Panc1 (cell line): ENCODE measurements around the gene RIT2. TPM values are rescaled to one million over a fixed set of nuclear protein-coding genes. Genes with fewer than 3 reads are reported as not detected.

Source experiments
- ATAC-seq: fragments of 200-7000 bp; cut with Tn5 transposase; 2 replicates; pipeline ENCODE4 v1.9.1; 2020; ENCODE audit warnings: mild to moderate bottlenecking, moderate library complexity
- Bru-seq: library from RNA; stranded (reverse); fragments of 400-500 nt; gene quantifications from one replicate; lab custom pipeline; 2021; lab: Mats Ljungman, UMichigan
- BruChase-seq, 2 experiments: library from RNA; stranded (reverse); fragments of 400-500 nt; gene quantifications; one replicate each; lab custom pipeline; 2021; lab: Mats Ljungman, UMichigan
- BruUV-seq: library from RNA; stranded (reverse); fragments of 400-500 nt; replicated peaks from 2 replicates; lab custom pipeline; 2021; lab: Mats Ljungman, UMichigan
- CTCF ChIA-PET: fragments of 300-600 bp; sonication (Branson Sonifier 250); formaldehyde crosslinking; loops from one replicate; lab custom pipeline; 2022; ENCODE audit warnings: antibody characterized with exemption; lab: Charles Lee
- POLR2A ChIA-PET: fragments of 300-600 bp; sonication (Branson Sonifier 250); formaldehyde crosslinking; loops from one replicate; lab custom pipeline; 2022; ENCODE audit warnings: antibody characterized with exemption; lab: Charles Lee
- DNase-seq: peaks from one replicate; pipeline ENCODE4 v3.0.0-alpha.2; 2010; ENCODE audit warnings: low read depth, low spot score
- H3K27ac ChIP-seq: 2 replicates; pipeline ENCODE4 v1.5.1; 2011; ENCODE audit warnings: mild to moderate bottlenecking, low read length, inconsistent platforms
- H3K27me3 ChIP-seq: fragments of 200-500 bp; sonication (Bioruptor generic); 2 replicates; pipeline ENCODE4 v1.6.0; 2014; ENCODE audit warnings: low read length, inconsistent platforms; ENCODE audit not compliant: control insufficient read depth, insufficient read depth
- H3K36me3 ChIP-seq: fragments of 200-500 bp; sonication (Bioruptor generic); 2 replicates; pipeline ENCODE4 v1.5.1; 2014; ENCODE audit warnings: inconsistent platforms, mild to moderate bottlenecking, low read length, moderate library complexity; ENCODE audit not compliant: control insufficient read depth, insufficient read depth
- H3K4me1 ChIP-seq: 2 replicates; pipeline ENCODE4 v1.5.1; 2011; ENCODE audit warnings: inconsistent platforms, mild to moderate bottlenecking, low read length, moderate library complexity; ENCODE audit not compliant: control insufficient read depth, insufficient read depth
- H3K4me3 ChIP-seq, 2 experiments: 2 replicates each; pipeline ENCODE4 v1.5.1; 2011 to 2012; ENCODE audit warnings: low read depth in 2 of 2, low read length in 2 of 2, mild to moderate bottlenecking in 2 of 2, inconsistent platforms in 1 of 2, moderate library complexity in 1 of 2
- H3K9me3 ChIP-seq: fragments of 200-500 bp; sonication (Bioruptor generic); 2 replicates; pipeline ENCODE4 v1.5.1; 2014; ENCODE audit warnings: low read depth, mild to moderate bottlenecking, inconsistent platforms, low read length, moderate library complexity; ENCODE audit not compliant: control insufficient read depth, insufficient read depth
- POLR2AphosphoS5 ChIP-seq: IDR thresholded peaks from 2 replicates; pipeline ENCODE4 v1.6.1; 2012; ENCODE audit warnings: mild to moderate bottlenecking, low read depth, low read length, moderate library complexity
- SIN3A ChIP-seq: IDR thresholded peaks from 2 replicates; pipeline ENCODE4 v1.6.1; 2012; ENCODE audit warnings: low read depth, mild to moderate bottlenecking, low read length, moderate library complexity, borderline replicate concordance; ENCODE audit not compliant: insufficient read depth
- TCF7L2 ChIP-seq: IDR thresholded peaks from 2 replicates; pipeline ENCODE4 v1.6.1; 2011; ENCODE audit warnings: mild to moderate bottlenecking, low read depth, low read length, inconsistent platforms
- in situ Hi-C: cut with HindIII; loops from 2 replicates; pipeline ENCODE4 v1.10.0; 2016; ENCODE audit warnings: low sequenced_read_pairs, low pct_unique_long_range_greater_than_20kb
- intact Hi-C: fragments of 100-400 bp; cut with micrococcal nuclease; formaldehyde crosslinking; loops from one replicate; pipeline ENCODE4 v1.10.0; 2022; ENCODE audit not compliant: unreplicated experiment
- long read RNA-seq: library from polyadenylated mRNA; unstranded; transcript quantifications from one replicate; pipeline ENCODE4 v2.0.0, GENCODE V29; 2021; ENCODE audit not compliant: unreplicated experiment
- polyA plus RNA-seq: library from polyadenylated mRNA; unstranded; fragments of >200 nt; gene quantifications from one replicate; pipeline ENCODE4 v1.2.1, GENCODE V29; 2012; ENCODE audit warnings: missing spikeins; ENCODE audit not compliant: insufficient read length
- total RNA-seq: library from RNA; stranded (reverse); gene quantifications from one replicate; pipeline ENCODE4 v1.2.1, GENCODE V29; 2021; ENCODE audit not compliant: unreplicated experiment
- TF ChIP-seq, protein P1 (sequence below): fragments of 450-650 bp; IDR thresholded peaks from 2 replicates; pipeline ENCODE4 v1.5.1; 2017; ENCODE audit warnings: mild to moderate bottlenecking
- TF ChIP-seq, protein P2 (sequence below), 2 experiments: IDR thresholded peaks; 2 replicates each; pipeline ENCODE4 v1.6.1; 2011 to 2012; ENCODE audit warnings: low read depth in 2 of 2, control low read depth in 1 of 2, low read length in 1 of 2, mild to moderate bottlenecking in 1 of 2, moderate library complexity in 1 of 2; ENCODE audit not compliant: insufficient read depth in 1 of 2

Gene RIT2
- not detected for total RNA-seq
- not detected for polyA plus RNA-seq
- percentile 0 among the genes with signal in this experiment for Bru-seq, nascent RNA
- not detected for BruChase-seq, experiment 1, labeled RNA remaining after a 2-hour chase
- not detected for BruChase-seq, experiment 2, labeled RNA remaining after a 6-hour chase
- long read RNA-seq: 0 reads

DNA sequence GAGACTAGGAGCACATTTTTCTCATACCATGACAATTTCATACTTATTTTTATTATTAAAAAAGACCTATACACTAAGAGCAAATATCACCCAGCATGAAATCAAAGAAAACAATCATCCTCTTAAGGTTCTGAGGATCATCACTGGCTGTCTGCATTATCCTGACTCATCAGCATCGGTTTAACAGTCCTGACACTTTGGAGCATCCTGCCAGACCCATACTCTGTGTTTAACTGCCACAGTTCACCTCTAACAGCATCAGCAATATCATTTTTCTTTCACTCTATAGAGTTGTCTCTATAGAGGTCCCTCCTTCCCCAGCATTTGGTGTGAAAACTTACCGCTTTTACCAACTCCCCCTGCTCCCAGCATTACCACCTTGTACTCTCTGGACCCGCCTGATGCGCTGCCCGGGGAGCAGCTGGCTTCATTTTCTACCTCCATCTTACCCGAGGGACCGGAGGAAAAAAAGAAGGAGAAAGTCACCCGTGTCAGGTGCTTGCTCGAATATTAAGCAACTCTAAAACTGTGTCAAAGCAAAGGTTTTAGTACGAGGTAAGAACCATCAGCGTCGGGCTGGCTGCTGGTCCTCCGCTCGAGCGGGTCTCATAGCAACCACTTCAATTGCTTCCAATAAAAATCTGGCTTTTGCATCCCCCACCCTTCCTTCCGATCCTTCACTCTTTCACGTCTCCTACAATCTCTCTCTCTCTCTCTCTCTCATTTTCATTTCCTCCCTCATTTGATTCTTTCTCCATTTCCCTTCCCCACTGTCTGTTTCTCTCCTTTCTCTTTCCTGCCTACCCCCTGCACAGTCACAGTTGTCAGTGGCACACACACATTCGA is at the start of gene RIT2:
Gene RIT2, minus strand, starts transcription at position 610 of the 846 bp plus-strand sequence.
- DNase-seq (no peak), ATAC-seq (no peak)
- no peak within 1 kb of the TSS for H3K4me3 ChIP-seq
- in situ Hi-C loops (no loop called here), intact Hi-C loops (no loop called here)
- ChIA-PET CTCF (no interaction called here), POLR2A (no interaction called here)
- no peaks in the 10 kb centered on the region for H3K9me3 ChIP-seq
- no TSS peak for BruUV-seq
- H3K4me1 ChIP-seq: no peaks in the 10 kb centered on the region
- no peaks in the 10 kb centered on the region for H3K27me3 ChIP-seq
- TF ChIP-seq TCF7L2: no peak
- no peak within 1 kb of the TSS for H3K27ac ChIP-seq
- no peaks in the 10 kb centered on the region for H3K36me3 ChIP-seq

DNA sequence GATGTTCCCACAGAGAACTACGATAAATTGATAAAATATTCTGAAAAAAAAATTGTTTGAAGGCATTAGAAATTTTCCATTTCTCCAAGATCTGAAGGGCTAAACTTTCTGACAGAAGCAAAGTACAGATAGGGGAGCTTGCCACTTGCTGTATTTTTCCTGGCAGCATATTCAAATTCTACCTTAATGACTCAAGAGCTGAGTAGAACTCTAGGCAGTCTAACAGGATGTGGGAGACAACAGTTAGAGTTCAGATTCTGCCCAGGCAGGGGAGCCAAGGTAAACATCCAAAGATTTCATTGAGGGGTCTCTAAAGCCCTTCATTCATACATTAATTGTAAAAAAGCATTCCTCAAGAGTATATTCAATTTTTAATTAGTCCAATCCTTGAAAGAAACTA is 46.0 kb upstream of the RIT2 start:
- DNase-seq (no peak), ATAC-seq (no peak)
- H3K27me3 ChIP-seq: no peaks in the 10 kb centered on the region
- no peak overlapping the region for H3K27ac ChIP-seq
- H3K36me3 ChIP-seq: no peaks in the 10 kb centered on the region
- no TSS peak for BruUV-seq
- H3K4me3 ChIP-seq: no peak overlapping the region
- POLR2A ChIA-PET: no interaction called here
- in situ Hi-C loops (no loop called here), intact Hi-C loops (no loop called here)
- TF ChIP-seq TCF7L2 (no peak), POLR2AphosphoS5 (no peak), SIN3A (no peak)
- TF ChIP-seq, protein P1, sequence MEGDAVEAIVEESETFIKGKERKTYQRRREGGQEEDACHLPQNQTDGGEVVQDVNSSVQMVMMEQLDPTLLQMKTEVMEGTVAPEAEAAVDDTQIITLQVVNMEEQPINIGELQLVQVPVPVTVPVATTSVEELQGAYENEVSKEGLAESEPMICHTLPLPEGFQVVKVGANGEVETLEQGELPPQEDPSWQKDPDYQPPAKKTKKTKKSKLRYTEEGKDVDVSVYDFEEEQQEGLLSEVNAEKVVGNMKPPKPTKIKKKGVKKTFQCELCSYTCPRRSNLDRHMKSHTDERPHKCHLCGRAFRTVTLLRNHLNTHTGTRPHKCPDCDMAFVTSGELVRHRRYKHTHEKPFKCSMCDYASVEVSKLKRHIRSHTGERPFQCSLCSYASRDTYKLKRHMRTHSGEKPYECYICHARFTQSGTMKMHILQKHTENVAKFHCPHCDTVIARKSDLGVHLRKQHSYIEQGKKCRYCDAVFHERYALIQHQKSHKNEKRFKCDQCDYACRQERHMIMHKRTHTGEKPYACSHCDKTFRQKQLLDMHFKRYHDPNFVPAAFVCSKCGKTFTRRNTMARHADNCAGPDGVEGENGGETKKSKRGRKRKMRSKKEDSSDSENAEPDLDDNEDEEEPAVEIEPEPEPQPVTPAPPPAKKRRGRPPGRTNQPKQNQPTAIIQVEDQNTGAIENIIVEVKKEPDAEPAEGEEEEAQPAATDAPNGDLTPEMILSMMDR: no peak
- TF ChIP-seq, protein P2, sequence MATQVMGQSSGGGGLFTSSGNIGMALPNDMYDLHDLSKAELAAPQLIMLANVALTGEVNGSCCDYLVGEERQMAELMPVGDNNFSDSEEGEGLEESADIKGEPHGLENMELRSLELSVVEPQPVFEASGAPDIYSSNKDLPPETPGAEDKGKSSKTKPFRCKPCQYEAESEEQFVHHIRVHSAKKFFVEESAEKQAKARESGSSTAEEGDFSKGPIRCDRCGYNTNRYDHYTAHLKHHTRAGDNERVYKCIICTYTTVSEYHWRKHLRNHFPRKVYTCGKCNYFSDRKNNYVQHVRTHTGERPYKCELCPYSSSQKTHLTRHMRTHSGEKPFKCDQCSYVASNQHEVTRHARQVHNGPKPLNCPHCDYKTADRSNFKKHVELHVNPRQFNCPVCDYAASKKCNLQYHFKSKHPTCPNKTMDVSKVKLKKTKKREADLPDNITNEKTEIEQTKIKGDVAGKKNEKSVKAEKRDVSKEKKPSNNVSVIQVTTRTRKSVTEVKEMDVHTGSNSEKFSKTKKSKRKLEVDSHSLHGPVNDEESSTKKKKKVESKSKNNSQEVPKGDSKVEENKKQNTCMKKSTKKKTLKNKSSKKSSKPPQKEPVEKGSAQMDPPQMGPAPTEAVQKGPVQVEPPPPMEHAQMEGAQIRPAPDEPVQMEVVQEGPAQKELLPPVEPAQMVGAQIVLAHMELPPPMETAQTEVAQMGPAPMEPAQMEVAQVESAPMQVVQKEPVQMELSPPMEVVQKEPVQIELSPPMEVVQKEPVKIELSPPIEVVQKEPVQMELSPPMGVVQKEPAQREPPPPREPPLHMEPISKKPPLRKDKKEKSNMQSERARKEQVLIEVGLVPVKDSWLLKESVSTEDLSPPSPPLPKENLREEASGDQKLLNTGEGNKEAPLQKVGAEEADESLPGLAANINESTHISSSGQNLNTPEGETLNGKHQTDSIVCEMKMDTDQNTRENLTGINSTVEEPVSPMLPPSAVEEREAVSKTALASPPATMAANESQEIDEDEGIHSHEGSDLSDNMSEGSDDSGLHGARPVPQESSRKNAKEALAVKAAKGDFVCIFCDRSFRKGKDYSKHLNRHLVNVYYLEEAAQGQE (IDR thresholded peaks at IDR 0.05; ENCODE audit: insufficient read depth in 1 of 2, low read depth in 2 of 2, low read length in 1 of 2): no peak
- H3K9me3 ChIP-seq: no peaks in the 10 kb centered on the region
- no peaks in the 10 kb centered on the region for H3K4me1 ChIP-seq
- CTCF ChIA-PET: no interaction called here

DNA sequence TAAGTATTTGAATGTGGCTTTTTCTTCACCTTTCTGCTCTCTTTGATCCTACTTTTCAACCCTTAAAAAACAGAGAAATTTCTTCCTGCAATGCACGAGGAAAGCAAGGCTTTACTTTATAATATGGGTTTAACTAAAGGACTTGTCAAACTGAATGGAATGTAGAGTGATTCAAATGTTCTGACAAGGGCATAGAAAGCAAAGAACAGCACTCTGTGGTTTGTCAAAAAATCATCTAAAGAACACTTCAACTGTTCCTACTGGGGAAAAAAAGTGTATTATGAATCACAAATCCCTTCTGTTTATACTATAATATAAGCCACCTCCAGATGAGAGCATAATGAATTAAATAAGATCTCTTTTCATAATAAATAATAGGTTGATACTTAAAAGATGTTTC is 45.0 kb upstream of the RIT2 start:
- Histone ChIP-seq H3K9me3 (no peaks in the 10 kb centered on the region), H3K27me3 (no peaks in the 10 kb centered on the region), H3K4me1 (no peaks in the 10 kb centered on the region), H3K4me3 (no peak overlapping the region), H3K27ac (no peak overlapping the region), H3K36me3 (no peaks in the 10 kb centered on the region)
- TF ChIP-seq POLR2AphosphoS5 (no peak), TCF7L2 (no peak), SIN3A (no peak)
- TF ChIP-seq, protein P2 (IDR thresholded peaks at IDR 0.05; ENCODE audit: insufficient read depth in 1 of 2, low read depth in 2 of 2, low read length in 1 of 2): no peak
- TF ChIP-seq, protein P1: no peak
- POLR2A ChIA-PET: no interaction called here
- in situ Hi-C loops: no loop called here
- DNase-seq (no peak), ATAC-seq (no peak)
- CTCF ChIA-PET: no interaction called here
- no TSS peak for BruUV-seq
- intact Hi-C loops: no loop called here
